Erythroblast (primary cell): ENCODE measurements around the gene HPCAL1.

ENCODE experiments used
- GATA1 ChIP-seq: IDR thresholded peaks from 2 replicates; pipeline ENCODE4 v1.6.1; 2011; ENCODE audit warnings: low read depth, mild to moderate bottlenecking, control low read depth, low read length, moderate library complexity
- POLR2A ChIP-seq: IDR thresholded peaks from 2 replicates; pipeline ENCODE4 v1.6.1; 2011; ENCODE audit warnings: mild to moderate bottlenecking, low read length

DNA sequence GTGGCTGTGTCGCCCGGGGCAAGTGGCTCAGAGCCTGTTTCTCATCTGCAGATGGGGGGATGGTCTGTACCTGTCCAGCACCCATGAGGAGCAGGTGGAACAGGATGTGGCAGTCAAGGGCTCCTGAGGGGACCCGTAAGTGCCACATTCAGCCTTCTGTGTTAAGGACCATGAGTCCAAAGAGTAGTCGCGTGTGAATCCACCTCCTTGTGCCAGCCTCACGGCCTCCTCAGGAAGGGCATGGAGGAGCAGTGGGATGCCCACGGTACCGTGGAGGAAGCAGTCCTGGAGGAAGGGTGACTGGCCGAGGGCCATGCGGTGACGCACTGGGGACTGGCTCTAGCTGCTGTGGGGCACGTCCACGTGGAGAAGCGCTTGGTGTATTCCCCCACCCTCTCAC, 84.3 kb downstream of the HPCAL1 start:
- TF ChIP-seq POLR2A (no peak), GATA1 (no peak)
